SK-N-SH treated with all-trans-retinoic acid at 6 μM for 48 hours (cell line): ENCODE data around the gene DMP1.

ENCODE experiments used
- ARNTL ChIP-seq: fragments of 450-650 bp; formaldehyde crosslinking; IDR thresholded peaks from 2 replicates; pipeline ENCODE4 v1.5.0; 2020; ENCODE audit warnings: low read depth, mild to moderate bottlenecking, moderate library complexity, borderline replicate concordance
- GLIS3 ChIP-seq: fragments of 250-450 bp; sonication (Bioruptor Pico); IDR thresholded peaks from 2 replicates; pipeline ENCODE4 v1.5.0; 2020; ENCODE audit warnings: mild to moderate bottlenecking, moderate library complexity
- ISL1 ChIP-seq: fragments of 250-450 bp; sonication (Bioruptor Pico); IDR thresholded peaks from 2 replicates; pipeline ENCODE4 v2.1.2; 2022; ENCODE audit warnings: mild to moderate bottlenecking, moderate library complexity
- PATZ1 ChIP-seq: fragments of 250-450 bp; sonication (Bioruptor Pico); IDR thresholded peaks from 2 replicates; pipeline ENCODE4 v1.8.0; 2020; ENCODE audit warnings: mild to moderate bottlenecking, moderate library complexity, borderline replicate concordance
- PPARA ChIP-seq: fragments of 250-450 bp; sonication (Bioruptor Pico); IDR thresholded peaks from 2 replicates; pipeline ENCODE4 v1.5.0; 2020; ENCODE audit warnings: mild to moderate bottlenecking, borderline replicate concordance
- RARB ChIP-seq: fragments of 250-450 bp; sonication (Bioruptor Pico); IDR thresholded peaks from 2 replicates; pipeline ENCODE4 v1.8.0; 2021; ENCODE audit warnings: mild to moderate bottlenecking, moderate library complexity
- SNAI2 ChIP-seq: fragments of 250-450 bp; sonication (Bioruptor Pico); IDR thresholded peaks from 2 replicates; pipeline ENCODE4 v1.5.0; 2020; ENCODE audit warnings: mild to moderate bottlenecking, moderate library complexity
- ZFP30 ChIP-seq: fragments of 450-650 bp; formaldehyde crosslinking; IDR thresholded peaks from 2 replicates; pipeline ENCODE4 v1.5.0; 2022; ENCODE audit warnings: mild to moderate bottlenecking, moderate library complexity

GRCh38 chr4:87704001-87704400 is 53.9 kb downstream of the DMP1 start:
- TF ChIP-seq ZFP30 (CRISPR knock-in tag) (no peak), PATZ1 (CRISPR knock-in tag) (no peak), ARNTL (no peak), PPARA (CRISPR knock-in tag) (no peak), ISL1 (CRISPR knock-in tag) (no peak), RARB (no peak), GLIS3 (CRISPR knock-in tag) (no peak), SNAI2 (CRISPR knock-in tag) (no peak)
